WTC11 (cell line): Measurements from ENCODE around the gene CHRNE. TPM values are rescaled to one million over a fixed set of nuclear protein-coding genes. Genes with fewer than 3 reads are reported as not detected.

Source experiments
- ATAC-seq: fragments of 200-7000 bp; cut with Tn5 transposase; 2 replicates; pipeline ENCODE4 v1.10.0; 2021; ENCODE audit warnings: mild to moderate bottlenecking, moderate library complexity
- CTCF ChIA-PET: fragments of 300-600 bp; sonication (Branson Sonifier 250); formaldehyde crosslinking; loops from one replicate; lab custom pipeline; 2021; ENCODE audit warnings: antibody characterized with exemption; lab: Charles Lee
- POLR2A ChIA-PET: fragments of 350-600 bp; sonication (Branson Sonifier 250); formaldehyde crosslinking; loops from one replicate; lab custom pipeline; 2021; ENCODE audit warnings: antibody characterized with exemption; lab: Charles Lee
- DNase-seq: peaks from one replicate; pipeline ENCODE4 v3.0.0; 2021; ENCODE audit warnings: low spot score
- H3K27ac Mint-ChIP-seq: 2 replicates; pipeline ENCODE4 v1.8.0; 2021; ENCODE audit warnings: mixed read lengths
- H3K27me3 Mint-ChIP-seq: 2 replicates; pipeline ENCODE4 v1.8.0; 2021; ENCODE audit warnings: low read depth, mild to moderate bottlenecking, moderate library complexity, mixed read lengths
- H3K36me3 Mint-ChIP-seq: 2 replicates; pipeline ENCODE4 v1.8.0; 2021; ENCODE audit warnings: mixed read lengths
- H3K4me1 Mint-ChIP-seq: 2 replicates; pipeline ENCODE4 v1.8.0; 2022; ENCODE audit warnings: mixed read lengths
- H3K4me3 Mint-ChIP-seq: 2 replicates; pipeline ENCODE4 v1.8.0; 2021; ENCODE audit warnings: mild to moderate bottlenecking, moderate library complexity, mixed read lengths
- H3K9me3 Mint-ChIP-seq: 2 replicates; pipeline ENCODE4 v1.8.0; 2021; ENCODE audit warnings: mixed read lengths
- ATF2 ChIP-seq: sonication (generic); formaldehyde crosslinking; IDR thresholded peaks from 2 replicates; pipeline ENCODE4 v1.8.1; 2022; ENCODE audit warnings: low read depth, missing genetic modification reagents, borderline replicate concordance
- ATF3 ChIP-seq: sonication (generic); formaldehyde crosslinking; conservative IDR thresholded peaks from 2 replicates; pipeline ENCODE4 v1.8.1; 2022; ENCODE audit warnings: mild to moderate bottlenecking, missing genetic modification reagents
- CREB1 ChIP-seq: sonication (generic); formaldehyde crosslinking; IDR thresholded peaks from 2 replicates; pipeline ENCODE4 v1.8.0; 2023; ENCODE audit warnings: mild to moderate bottlenecking, missing genetic modification reagents
- ERG ChIP-seq: fragments of 250-450 bp; sonication (Bioruptor Pico); IDR thresholded peaks from 2 replicates; pipeline ENCODE4 v1.8.0; 2021; ENCODE audit warnings: mild to moderate bottlenecking
- ESRRA ChIP-seq: sonication (generic); formaldehyde crosslinking; IDR thresholded peaks from 2 replicates; pipeline ENCODE4 v1.8.1; 2022; ENCODE audit warnings: mild to moderate bottlenecking, missing genetic modification reagents, borderline replicate concordance
- ETV6 ChIP-seq: sonication (generic); formaldehyde crosslinking; IDR thresholded peaks from 2 replicates; pipeline ENCODE4 v1.8.1; 2022; ENCODE audit warnings: mild to moderate bottlenecking, missing genetic modification reagents
- FOXK1 ChIP-seq: sonication (generic); formaldehyde crosslinking; IDR thresholded peaks from 2 replicates; pipeline ENCODE4 v1.8.0; 2022; ENCODE audit warnings: mild to moderate bottlenecking, moderate library complexity, missing genetic modification reagents
- GABPB1 ChIP-seq: sonication (generic); formaldehyde crosslinking; IDR thresholded peaks from 2 replicates; pipeline ENCODE4 v1.8.1; 2023; ENCODE audit warnings: mild to moderate bottlenecking, missing genetic modification reagents
- HMGXB4 ChIP-seq: sonication (generic); formaldehyde crosslinking; IDR thresholded peaks from 2 replicates; pipeline ENCODE4 v1.8.1; 2023; ENCODE audit warnings: mild to moderate bottlenecking, moderate library complexity, missing genetic modification reagents
- IRF1 ChIP-seq: sonication (generic); formaldehyde crosslinking; IDR thresholded peaks from 2 replicates; pipeline ENCODE4 v1.8.0; 2023; ENCODE audit warnings: missing genetic modification reagents
- JAZF1 ChIP-seq: fragments of 250-450 bp; sonication (Bioruptor Pico); IDR thresholded peaks from 2 replicates; pipeline ENCODE4 v1.9.0; 2021; ENCODE audit warnings: moderate library complexity, mild to moderate bottlenecking, inconsistent platforms
- KAT7 ChIP-seq: sonication (generic); formaldehyde crosslinking; IDR thresholded peaks from 2 replicates; pipeline ENCODE4 v1.8.1; 2023; ENCODE audit warnings: missing genetic modification reagents, mild to moderate bottlenecking, borderline replicate concordance
- MAX ChIP-seq: sonication (generic); formaldehyde crosslinking; IDR thresholded peaks from 2 replicates; pipeline ENCODE4 v1.8.0; 2022; ENCODE audit warnings: mild to moderate bottlenecking, missing genetic modification reagents
- NR2C2 ChIP-seq: sonication (generic); formaldehyde crosslinking; IDR thresholded peaks from 2 replicates; pipeline ENCODE4 v1.8.0; 2022; ENCODE audit warnings: mild to moderate bottlenecking, missing genetic modification reagents
- RELA ChIP-seq: sonication (generic); formaldehyde crosslinking; IDR thresholded peaks from 2 replicates; pipeline ENCODE4 v1.8.1; 2022; ENCODE audit warnings: missing genetic modification reagents, mild to moderate bottlenecking, borderline replicate concordance
- SOX15 ChIP-seq: fragments of 250-450 bp; sonication (Bioruptor Pico); IDR thresholded peaks from 2 replicates; pipeline ENCODE4 v1.9.0; 2021; ENCODE audit warnings: mild to moderate bottlenecking
- TP53 ChIP-seq: sonication (generic); formaldehyde crosslinking; IDR thresholded peaks from 2 replicates; pipeline ENCODE4 v1.8.1; 2023; ENCODE audit warnings: mild to moderate bottlenecking, missing genetic modification reagents
- USF2 ChIP-seq: sonication (generic); formaldehyde crosslinking; IDR thresholded peaks from 2 replicates; pipeline ENCODE4 v1.8.1; 2023; ENCODE audit warnings: mild to moderate bottlenecking, missing genetic modification reagents, moderate library complexity
- ZBTB43 ChIP-seq: sonication (generic); formaldehyde crosslinking; IDR thresholded peaks from 2 replicates; pipeline ENCODE4 v1.8.1; 2023; ENCODE audit warnings: mild to moderate bottlenecking, missing genetic modification reagents
- ZNF263 ChIP-seq: sonication (generic); formaldehyde crosslinking; IDR thresholded peaks from 2 replicates; pipeline ENCODE4 v1.8.1; 2022; ENCODE audit warnings: low read depth, mild to moderate bottlenecking, moderate library complexity, missing genetic modification reagents
- total RNA-seq: library from RNA; stranded (reverse); gene quantifications from 3 replicates; pipeline ENCODE4 v1.2.3, GENCODE V29; 2021

Gene CHRNE
- total RNA-seq, 1 experiment from 2014 or later, result 0.70 TPM

GRCh38 chr17:4897198-4897687, 5.7 kb downstream of the CHRNE start:
- ChIA-PET CTCF (interaction anchor here (0.6 to 1.5 kb wide), 4 partner anchors 12 to 108 kb away, joined by 3 to 9 read pairs (median 4); no protein-coding TSS in a partner anchor), POLR2A (interaction anchor here (0.6 to 0.7 kb wide), 2 partner anchors 69 to 1363 kb away, joined by 3 to 4 read pairs; no protein-coding TSS in a partner anchor)
- TF ChIP-seq ZBTB43 (CRISPR knock-in tag) (no peak), FOXK1 (CRISPR knock-in tag) (no peak), NR2C2 (peak; percentile 29; the same call in 1 of the 2 replicates), TP53 (CRISPR knock-in tag) (no peak), KAT7 (no peak), USF2 (CRISPR knock-in tag) (peak; percentile 66), SOX15 (CRISPR knock-in tag) (no peak), ATF2 (CRISPR knock-in tag) (no peak), ERG (CRISPR knock-in tag) (no peak)
- Mint-ChIP-seq H3K27me3 (peaks cover 5% of the 10 kb centered on the region), H3K4me1 (peaks cover 10% of the 10 kb centered on the region; the same call in 1 of the 2 replicates), H3K4me3 (no peak overlapping the region), H3K36me3 (peaks cover 11% of the 10 kb centered on the region; the same call in 1 of the 2 replicates), H3K27ac (no peak overlapping the region), H3K9me3 (no peaks in the 10 kb centered on the region)
- DNase-seq, result no peak
- ATAC-seq, result no peak

- Mint-ChIP-seq H3K27ac (no peak overlapping the region), H3K9me3 (no peaks in the 10 kb centered on the region), H3K36me3 (peaks cover 11% of the 10 kb centered on the region; the same call in 1 of the 2 replicates), H3K4me1 (peaks cover 10% of the 10 kb centered on the region; the same call in 1 of the 2 replicates)
- ATAC-seq (no peak), DNase-seq (no peak)
- ChIA-PET CTCF (interaction anchor here (0.8 to 1.5 kb wide), 5 partner anchors 13 to 107 kb away, joined by 3 to 9 read pairs (median 4); partner anchors contain the start of gene SPAG7), POLR2A (interaction anchor here (0.6 kb wide), 1 partner anchor 70 kb away, joined by 3 read pairs; no protein-coding TSS in a partner anchor)
- TF ChIP-seq IRF1 (CRISPR knock-in tag), result no peak
- TF ChIP-seq ESRRA (CRISPR knock-in tag), result peak; percentile 61; the same call in 1 of the 2 replicates
- TF ChIP-seq, all 79 proteins: peak for 1
- Mint-ChIP-seq H3K27me3 (peaks cover 5% of the 10 kb centered on the region), H3K4me3 (no peak overlapping the region)
Observed at GRCh38 chr17:4896332-4897197, 6.3 kb downstream of the CHRNE start.

- H3K4me1 Mint-ChIP-seq, result peaks cover 9% of the 10 kb centered on the region; the same call in 1 of the 2 replicates
- H3K9me3 Mint-ChIP-seq, result no peaks in the 10 kb centered on the region
- DNase-seq (peak; percentile 78), ATAC-seq (peak; percentile 38)
- peaks cover 11% of the 10 kb centered on the region; the same call in 1 of the 2 replicates for H3K36me3 Mint-ChIP-seq
- H3K27ac Mint-ChIP-seq, result no peak overlapping the region
- POLR2A ChIA-PET, result no interaction called here
- CTCF ChIA-PET, result interaction anchor here (0.7 to 1.5 kb wide), 6 partner anchors 13 to 186 kb away, joined by 3 to 9 read pairs (median 4); partner anchors contain the start of genes ARRB2 and SPAG7
- H3K4me3 Mint-ChIP-seq, result no peak overlapping the region
- peaks cover 5% of the 10 kb centered on the region for H3K27me3 Mint-ChIP-seq
- TF ChIP-seq GABPB1 (CRISPR knock-in tag), result no peak
- no peak for TF ChIP-seq JAZF1 (CRISPR knock-in tag)
- TF ChIP-seq CREB1 (CRISPR knock-in tag), result no peak
- no peak for TF ChIP-seq ETV6 (CRISPR knock-in tag)
- TF ChIP-seq RELA (CRISPR knock-in tag), result no peak
- no peak for TF ChIP-seq MAX (CRISPR knock-in tag)
- no peak for TF ChIP-seq ATF3 (CRISPR knock-in tag)
- TF ChIP-seq HMGXB4 (CRISPR knock-in tag), result no peak
- TF ChIP-seq ZNF263 (CRISPR knock-in tag), result no peak
Observed at GRCh38 chr17:4895657-4896331, 7.1 kb downstream of the CHRNE start.
